Stimulated activated CD4-positive, alpha-beta T cell treated with anti-CD3 and anti-CD28 coated beads, Interleukin-12 subunit alpha, Interleukin-12 subunit beta, amount 100 ng/mL, for 4 hours (primary cell): ENCODE data around the gene MEGF11.

Experiments
- DNase-seq: peaks from one replicate; pipeline ENCODE4 v3.0.0-alpha.2; 2020

The MEGF11 gene

DNA sequence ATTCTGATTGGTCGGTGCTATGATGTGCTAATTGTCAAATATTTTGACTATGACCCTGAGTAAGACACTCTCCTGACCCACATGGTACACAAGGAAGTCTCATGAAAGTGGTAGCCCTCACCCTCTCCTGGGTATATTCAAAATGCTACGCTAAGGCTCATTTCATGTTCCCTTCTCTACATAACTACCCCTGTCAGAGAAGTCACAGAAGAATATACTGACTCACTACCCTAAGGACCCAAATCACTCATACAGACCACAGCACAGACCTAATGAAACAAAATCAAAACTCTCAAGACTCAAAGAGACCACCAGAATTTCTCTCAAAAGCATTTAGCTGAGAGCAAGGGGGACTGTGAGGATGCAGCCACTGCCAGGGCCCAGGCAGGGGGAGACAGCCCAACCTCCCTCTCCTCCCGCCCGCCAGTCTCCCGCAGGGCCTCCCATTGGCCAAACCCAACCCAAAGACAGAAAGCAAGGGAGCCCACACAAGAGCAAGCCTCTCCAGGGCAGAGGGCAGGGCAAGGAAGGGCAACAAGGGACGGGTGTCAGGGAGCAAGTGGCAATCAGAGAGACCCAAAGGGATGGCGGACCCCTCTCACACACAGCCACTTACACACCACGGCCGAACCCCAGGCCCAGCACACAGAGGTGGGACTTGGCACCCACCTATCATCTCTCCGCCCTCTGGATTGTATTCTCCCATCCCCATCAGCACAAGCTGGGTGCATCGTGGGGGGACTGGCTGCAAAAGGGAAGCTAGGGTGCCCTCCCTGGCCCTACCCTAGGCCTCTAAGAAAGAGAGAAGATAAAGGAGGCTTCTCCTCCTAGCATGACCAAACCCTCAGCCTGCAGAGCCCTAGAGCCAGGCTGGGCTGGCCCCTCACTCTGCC is 41.6 kb downstream of the MEGF11 start:
- no peak for DNase-seq

DNA sequence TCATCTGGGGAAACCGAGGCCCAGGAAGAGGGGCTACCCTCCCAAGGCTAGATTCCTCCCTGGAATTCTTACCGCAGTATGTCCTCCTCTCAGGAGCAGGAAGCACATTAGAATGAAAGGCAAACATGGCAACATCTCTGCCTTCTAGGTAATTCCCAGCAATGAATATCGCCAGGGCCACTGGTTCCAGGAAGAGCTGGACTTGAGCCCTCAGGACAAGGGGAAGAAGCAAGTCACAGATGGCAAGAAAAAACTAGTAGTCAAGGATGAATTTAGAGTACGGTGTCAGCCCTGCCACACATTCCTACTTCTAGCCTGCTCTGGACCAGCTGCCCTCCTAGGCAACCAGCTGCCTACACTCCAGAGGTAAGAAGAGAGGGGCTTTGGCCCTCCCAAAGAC is 42.9 kb downstream of the MEGF11 start:
- DNase-seq = no peak

DNA sequence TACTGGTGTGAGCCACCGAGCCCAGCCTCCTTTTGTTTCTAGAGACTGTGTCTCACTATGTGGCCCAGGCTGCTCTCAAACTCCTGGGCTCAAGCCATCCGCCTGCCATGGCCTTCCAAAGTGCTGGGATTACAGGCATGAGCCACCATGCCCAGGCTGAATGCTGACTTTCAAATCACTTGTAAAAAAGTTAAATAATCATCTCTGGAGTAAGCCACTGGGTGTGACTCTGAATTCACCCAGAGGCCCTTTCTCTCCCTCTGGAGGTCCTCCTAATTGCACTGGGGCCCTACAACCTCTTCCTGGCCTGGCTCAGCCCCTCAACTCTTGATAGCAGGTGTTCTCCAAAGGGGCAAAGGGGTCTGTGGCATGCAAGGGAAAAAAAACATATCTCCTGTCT is 54.8 kb downstream of the MEGF11 start:
- DNase-seq = no peak

DNA sequence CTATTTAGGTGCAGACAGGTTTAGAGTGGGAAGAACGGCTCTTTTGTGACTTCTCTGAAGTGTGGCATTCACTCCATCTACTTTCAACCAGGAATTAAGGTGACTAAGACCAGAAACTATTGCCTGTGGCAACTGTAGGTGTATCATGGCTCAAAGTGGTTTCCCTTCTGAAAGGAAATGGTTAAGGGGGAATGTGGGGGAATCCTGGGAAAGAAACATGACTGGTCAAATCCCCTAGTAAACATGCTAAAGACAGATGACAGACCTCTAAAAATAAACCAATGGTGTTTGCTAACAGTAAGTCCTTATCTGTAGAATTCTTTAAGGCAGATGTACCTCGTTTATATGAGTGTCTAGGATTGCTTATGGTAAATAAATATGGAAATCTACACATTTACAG is 56.9 kb downstream of the MEGF11 start:
- no peak for DNase-seq

DNA sequence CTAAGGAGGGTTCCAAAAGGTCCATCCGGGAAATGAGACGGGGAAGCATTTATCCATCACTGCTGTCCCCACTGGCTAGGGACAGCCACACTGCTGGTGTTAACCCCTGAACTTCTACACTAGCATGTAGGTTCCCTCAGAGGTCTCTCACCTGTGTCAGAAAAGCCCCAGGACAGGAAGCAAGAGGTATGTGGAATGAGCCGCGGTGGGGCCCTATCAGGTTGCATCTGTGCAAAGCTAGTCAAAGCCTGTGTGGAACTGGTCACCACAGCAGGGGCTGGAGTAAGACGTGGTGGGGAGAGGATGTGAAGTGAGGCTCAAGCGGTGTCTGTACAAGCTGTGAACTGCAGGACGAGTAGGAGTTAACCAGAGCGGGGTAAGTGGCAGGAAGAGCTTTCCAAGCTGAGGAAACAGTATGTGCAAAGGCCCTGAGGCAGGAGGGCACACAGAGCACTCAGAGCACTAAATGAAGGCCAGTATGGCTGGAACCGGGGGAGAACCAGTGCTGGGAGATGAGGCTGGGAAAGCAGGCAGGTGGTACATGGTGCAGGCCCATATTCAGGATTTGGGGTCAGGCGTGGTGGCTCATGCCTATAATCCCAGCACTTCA is 57.8 kb downstream of the MEGF11 start:
- DNase-seq = no peak

DNA sequence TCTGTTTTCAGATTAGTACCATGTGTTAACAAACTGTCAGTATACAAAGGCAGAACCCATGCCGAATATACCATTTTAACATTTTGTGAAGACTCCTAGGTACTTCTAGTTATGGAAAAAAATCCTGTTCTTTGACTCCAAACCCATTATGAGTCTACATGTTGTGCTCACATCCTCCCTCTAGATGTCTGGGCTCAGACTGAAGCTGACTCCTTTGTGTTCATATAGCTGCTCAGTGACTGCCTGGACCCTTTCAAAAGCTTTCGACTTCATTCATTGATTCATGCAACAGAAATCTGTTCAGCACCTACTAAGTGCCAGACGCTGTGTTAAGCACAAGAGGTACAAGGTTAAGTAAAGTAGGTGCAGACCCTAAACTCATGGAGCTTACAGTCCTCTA is 60.5 kb downstream of the MEGF11 start:
- no peak for DNase-seq

DNA sequence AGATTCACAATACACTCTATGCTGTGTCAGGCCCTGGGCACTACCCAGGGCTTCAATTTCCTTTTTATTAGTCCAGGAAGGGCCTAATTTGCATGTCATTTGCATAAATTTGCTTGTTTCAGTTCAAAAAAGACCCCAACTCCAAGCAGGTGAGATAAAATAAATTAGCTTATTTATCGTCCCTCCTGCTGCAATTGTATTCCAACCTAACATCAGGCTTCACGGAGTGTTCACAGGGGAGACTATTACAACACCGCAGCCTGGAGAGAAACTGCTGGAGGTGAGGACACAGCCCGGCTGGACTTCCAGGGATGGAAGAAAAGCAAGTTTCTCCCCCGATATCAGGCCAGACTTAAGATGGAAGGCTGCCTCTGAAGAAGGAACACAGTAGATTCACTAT is 62.8 kb downstream of the MEGF11 start:
- no peak for DNase-seq

DNA sequence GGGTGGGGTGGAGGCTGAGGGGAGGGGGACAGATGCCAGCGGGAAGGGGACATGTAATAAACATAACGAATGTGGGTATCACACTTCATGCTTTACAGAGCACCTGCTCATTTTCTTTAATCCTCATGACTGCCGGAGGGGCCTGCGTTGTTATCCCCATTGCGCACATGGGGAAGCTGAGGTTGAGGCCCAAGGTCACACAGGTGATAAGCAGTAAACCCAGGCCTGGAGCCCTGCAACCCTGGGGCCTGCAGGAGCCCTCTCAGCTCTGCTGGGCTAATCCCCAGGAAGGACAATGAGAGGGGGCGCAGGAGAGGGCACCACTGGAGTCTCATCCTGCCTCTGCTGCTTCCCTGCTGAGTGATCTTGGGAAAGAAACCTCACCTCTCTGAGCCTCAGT is 64.3 kb downstream of the MEGF11 start:
- no peak for DNase-seq

DNA sequence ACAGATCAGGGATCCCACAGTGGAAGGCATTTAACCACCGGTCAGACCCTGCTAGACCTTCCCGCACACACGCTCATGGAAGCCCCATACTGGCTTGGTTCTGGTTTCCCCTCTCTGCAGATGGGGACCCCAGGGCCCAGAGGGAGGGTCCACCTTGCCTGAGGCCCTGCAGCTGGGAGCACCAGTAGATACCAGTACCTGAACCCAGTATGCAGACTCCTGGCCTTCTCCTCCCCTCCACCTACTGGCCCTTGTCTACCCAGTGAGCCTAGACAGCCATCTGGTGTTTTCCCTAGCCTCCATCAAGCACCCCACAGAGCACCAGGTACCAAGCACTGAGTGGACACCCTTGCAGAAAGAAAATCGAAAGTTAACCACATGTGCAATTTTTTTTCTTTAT is 65.1 kb downstream of the MEGF11 start:
- no peak for DNase-seq

DNA sequence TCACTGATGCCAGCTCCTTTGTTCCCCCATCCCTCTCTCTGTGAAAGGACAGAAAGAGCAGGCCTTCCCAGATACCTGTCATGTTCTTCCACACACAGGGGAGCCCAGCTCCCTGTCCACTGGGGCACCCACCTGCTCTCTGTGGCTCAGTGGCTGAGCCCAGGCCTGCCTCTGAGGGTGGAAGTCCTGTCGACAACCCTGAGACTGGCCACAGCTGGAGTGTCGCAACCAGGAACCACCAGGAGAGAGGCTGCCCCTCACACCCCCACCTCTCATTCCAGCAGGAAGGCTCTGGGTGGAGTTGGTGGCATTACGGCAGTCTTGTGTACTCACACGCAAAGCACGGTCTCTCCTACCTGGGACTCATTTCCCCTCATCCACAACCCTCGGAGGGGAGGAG is 66.3 kb downstream of the MEGF11 start:
- no peak for DNase-seq

DNA sequence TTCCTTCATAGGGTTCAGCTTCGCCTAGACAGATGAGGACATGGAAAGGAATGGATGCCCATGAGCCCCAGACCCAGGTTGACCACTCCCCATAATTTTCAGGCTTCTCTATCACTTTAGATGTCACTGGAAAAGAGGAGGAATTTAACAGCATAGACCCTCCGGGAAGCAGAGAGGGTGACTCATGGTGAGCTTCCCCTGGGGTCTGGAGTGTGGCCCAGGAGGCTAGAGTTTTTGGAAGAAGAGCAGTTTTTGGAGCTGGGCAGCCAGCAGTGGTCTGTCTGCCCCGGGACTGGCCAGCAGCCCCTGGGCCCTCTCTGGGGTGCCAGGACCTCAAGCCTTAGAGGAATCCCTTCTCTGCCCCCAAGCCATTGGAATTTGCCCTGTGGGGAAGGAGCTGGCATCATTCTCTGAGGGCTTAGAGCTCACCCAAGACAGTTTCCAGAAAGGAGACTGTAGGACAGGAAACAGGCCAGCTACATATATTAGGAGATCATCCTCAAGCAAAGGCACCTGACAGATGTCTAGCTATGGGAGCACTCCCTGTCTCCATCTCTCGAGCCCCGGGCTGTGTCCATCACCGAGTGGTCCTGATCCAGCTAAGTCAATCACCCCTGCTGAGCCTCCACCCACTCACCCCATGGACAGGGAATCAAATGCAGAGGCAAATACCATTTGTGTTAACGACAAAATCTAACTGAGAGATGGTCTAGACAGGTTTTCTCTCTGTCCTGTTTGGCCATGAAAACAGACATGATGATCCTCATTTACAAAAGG is 67.3 kb downstream of the MEGF11 start:
- DNase-seq = no peak

DNA sequence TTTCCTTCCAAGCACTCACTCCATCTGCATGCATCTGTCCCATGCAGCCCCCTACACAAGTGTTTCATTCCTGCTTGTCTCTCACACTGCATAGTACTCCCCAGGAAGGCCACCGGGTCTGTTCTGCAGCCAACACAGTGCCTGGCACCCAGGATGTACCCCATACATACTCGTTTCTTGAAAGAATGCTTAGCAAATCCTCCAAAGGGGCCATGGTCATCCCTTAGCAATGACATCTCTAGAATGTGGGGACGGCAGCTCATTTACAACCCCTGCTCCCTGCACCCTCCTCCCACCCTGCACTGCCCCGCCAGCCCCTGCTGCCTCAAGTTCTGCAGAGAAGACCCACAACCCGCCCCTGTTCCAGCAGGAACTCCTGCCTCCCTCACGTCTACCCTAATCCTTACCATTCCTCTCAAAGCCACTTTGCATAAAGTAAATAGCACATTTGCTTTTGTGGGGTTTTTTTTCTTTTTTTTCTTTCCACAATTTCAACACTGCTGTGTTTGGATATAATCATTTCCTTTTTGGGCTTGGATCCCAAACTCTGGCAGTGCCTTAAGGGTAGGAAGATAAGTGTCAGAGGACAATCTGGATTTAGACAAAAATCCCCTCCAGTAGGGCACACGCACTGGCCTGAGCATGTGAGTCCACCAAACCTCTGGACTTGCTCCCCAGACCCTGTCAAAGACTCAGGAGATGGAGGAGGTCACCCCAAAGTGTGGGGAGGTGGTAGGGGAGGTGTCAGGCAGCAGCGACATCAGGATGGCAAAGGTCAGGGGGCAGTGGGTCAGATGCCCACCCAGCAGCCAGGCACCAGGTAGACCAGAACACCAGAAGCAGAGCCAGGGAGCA is 68.4 kb downstream of the MEGF11 start:
- no peak for DNase-seq

DNA sequence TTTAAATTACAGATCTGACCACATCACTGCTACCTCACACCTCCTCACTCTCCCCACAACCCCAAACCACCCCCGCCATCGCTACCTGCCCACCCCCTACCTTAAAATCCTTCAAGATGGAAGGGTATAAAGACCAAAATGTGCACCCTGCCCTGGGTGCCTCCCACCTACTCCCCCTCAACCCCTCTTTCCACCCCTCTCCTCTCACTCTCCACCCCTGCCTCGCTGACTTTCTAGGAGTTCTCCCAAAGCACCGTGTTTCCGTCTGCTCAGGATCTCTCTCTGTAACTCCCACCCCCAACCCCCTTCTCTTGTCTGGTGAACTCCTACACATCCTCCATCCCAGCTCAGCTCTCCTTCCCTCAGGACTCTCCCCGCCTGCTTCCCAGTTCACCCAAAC is 69.1 kb downstream of the MEGF11 start:
- no peak for DNase-seq

DNA sequence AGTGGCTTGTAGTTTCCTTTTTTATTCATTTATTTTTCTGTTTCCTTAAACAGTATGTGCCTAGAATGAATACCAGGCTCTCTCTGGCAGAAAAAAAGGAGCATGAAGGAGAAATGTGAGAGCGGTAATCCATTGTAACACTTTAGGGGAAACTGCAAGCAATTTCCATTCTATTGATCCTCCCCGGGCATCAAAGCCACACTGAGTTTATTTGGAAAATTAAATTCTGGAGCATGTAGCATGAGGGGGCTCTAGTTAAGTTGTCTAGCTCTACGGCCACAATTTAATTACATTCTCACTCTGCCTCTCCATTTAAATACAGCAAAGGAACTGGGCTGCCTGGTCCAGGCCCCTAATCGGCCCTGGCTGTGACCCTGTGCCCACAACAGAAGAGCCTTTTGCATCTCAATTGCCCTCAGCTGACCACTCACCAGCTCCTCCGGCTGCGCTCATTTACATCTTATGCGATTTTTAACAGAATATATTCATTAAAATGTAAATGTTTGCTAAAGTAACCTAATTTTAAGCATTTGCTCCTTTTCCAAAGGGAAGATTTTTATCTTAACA is 72.9 kb downstream of the MEGF11 start:
- no peak for DNase-seq

DNA sequence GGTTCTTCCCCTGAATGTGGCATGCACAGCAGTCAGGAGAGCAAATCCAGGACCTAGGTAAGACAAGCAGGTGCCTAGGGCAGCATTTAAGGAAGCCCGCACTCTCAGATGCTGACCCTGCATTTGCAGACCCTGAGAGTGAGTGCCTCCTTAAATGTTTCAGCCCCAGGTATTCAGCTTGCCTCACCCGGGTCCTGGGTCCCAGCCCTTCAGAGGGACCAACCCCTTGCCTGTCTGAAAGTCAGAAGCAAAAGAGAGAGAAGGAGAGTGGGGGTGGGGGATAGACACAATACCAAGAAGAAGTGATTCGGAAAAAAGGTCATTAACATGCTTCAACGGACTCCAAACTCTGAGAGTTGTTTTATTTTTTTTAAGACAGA is 75.0 kb downstream of the MEGF11 start:
- DNase-seq = no peak

DNA sequence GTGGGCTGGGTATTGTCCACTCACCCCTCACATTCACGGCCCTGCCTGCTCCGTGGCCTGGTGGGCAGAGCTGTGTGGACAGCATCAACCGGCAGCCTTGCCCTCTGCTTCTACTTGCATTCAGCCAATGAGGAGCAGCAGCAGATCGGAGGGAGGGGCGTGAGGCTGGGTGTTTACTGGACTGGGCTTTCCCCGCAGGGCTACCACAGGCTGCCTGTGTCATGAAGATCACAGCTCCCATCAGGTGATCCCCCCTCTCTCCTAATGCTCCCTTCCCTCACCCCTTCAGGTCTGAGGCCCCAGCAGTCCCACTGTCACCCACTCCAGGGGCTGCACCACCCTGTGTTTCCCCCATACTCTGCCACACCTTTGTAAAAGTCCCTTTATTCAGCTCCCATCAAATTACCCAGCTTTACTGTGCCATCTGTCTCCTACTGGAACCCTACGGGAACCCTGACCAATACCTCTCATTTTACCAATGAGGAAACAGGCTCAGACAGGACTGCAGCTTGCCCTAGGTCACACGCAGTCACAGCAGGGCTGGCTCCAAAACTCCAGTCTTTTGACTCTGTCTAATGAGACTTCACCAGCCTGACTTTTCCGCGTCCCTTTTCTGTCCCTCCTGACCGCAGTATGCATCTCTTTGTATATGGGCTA is 81.1 kb downstream of the MEGF11 start:
- DNase-seq = no peak

DNA sequence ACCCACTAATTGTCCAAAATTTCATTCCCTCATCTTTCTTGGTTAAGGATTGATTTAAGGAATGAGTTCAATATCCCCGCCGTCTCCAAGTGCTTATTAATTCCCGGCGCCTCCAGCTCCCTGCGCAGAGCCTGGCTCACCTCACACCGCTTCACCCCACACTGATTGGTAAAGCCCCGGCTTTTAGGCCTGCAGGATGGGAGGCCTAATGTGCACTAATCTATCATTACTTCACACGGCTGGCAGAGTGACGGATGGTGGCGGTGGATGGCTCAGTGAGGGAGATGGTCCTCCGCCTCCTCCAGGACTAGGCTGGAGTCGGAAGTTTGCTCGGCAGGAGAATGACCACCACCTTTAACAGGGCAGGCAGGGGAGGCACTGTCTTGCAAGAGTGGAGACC is 81.7 kb downstream of the MEGF11 start:
- no peak for DNase-seq

DNA sequence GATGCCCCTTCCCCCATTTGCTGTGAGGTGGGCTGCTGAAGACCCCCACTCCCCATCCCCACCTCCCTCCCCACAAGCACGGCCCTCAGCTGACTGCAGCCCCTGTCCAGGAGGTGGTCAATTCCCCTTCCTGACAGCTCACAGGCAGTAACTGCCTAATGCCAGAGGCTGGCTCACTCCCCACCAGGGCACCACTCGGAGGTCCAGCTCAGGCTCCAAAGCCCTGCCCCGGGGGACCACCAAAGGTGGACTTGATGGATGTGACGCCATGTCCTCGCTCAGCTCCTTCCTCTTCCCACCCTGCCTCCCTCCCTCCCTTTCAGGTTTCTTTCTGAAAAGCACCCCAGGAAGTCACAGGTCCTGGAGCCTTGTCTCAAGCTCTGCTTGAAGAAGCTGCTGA is 82.8 kb downstream of the MEGF11 start:
- DNase-seq = no peak

DNA sequence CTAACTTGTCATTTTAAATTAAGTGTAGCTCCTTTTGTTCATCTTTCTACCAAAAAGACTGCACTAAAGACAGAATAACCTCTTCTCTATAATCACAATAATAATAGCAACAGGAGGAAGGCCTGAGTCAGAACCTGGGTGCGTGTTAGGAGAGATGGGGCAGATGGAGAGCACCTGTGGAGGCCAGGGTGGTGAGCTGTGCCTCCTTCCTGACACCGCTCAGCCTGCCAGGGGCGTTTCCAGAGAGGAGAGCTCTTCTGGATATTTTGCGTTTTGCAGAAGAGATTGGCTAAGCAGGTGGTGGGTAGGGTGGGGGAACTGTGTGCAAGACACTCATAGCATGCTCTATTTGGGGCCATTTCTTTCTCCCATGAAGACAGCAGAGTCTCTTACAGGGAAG is 83.5 kb downstream of the MEGF11 start:
- DNase-seq = no peak

DNA sequence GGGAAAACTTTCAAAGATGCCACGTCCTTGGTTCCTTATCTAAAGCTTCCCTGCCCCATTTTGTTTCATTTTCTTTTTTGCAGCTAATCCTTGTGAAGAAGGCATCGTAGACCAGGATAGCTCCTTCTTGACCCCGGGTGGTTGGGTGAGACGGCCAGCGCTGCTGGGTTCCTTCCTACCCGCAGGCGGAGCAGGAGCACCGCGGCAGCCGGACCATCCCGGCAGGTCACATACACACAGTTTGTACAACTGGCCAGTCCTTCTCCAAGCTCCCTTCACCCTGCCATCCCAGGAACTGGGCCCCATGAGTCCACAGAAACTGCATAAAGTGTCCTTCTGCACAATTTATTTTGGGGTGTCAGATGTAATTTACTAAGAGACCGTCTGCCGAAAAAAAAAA is 83.9 kb downstream of the MEGF11 start:
- DNase-seq = no peak

DNA sequence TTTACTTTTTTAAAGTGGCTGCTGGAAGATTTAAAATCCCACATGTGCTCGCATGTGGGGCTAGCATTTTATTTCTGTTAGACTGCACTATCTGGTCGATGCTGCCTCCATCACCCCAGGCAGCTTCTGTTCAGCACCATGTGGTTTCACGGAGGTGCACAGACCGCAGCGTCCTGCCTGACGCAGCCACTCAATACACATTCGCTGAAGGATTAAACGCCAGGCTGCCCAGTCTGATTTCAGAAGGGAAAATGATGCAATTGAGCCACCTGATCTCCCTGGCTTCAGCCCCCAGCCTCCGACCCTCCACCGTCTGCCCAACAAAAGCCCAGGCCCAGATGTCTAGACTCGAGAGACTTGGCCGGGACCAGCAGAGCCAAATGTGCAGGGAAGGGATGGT is 84.5 kb downstream of the MEGF11 start:
- DNase-seq = no peak

DNA sequence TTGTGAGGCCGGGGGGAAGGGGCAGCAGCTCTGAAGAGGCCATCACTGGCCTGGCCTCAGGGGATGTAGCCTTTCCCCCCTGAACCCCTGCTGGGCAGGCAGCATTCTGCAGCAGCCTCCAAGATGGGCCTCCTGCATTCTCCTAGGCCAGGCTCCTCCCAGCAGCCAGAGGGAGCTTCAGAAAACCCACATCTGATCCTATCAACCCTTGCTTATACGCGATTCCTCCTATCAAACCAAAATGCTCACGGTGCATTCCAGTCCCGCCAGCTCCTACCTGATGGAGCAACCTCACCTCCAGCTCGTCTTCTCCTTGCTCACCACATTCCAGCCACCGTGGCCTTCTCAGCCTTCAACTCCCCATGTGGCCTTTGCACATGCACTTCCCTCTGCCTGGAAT is 85.7 kb downstream of the MEGF11 start:
- DNase-seq = no peak
